Tibial nerve (tissue), 3 donors: Measurements from ENCODE around the gene UNC93A.
"Not testable (repeated sequence)": the region's sequence is repeated elsewhere in the genome, so short reads cannot be mapped to it uniquely, and the experiment has no call there.

Experiments used
- CTCF ChIP-seq, 5 experiments: fragments of 200-600 bp in 3 of 5; fragments of 450-650 bp in 2 of 5; sonication (generic) in 3 of 5; IDR thresholded peaks; one replicate each; pipeline ENCODE4 v1.5.1; 2016 to 2019; ENCODE audit warnings: antibody characterized with exemption in 5 of 5, mild to moderate bottlenecking in 3 of 5, moderate library complexity in 2 of 5
- POLR2A ChIP-seq, 2 donors: fragments of 450-650 bp; IDR thresholded peaks; one replicate each; pipeline ENCODE4 v1.6.1; 2017; ENCODE audit warnings: antibody characterized with exemption in 2 of 2, mild to moderate bottlenecking in 2 of 2, moderate library complexity in 2 of 2

GRCh38 chr6:167266057-167266829, 24.9 kb upstream of the UNC93A start:
- TF ChIP-seq CTCF, POLR2A (IDR thresholded peaks at IDR 0.05): not testable (repeated sequence)
